ENCODE data around the gene PDILT. TPM values are rescaled to one million over a fixed set of nuclear protein-coding genes. Genes with fewer than 3 reads are reported as not detected.

The PDILT gene
- total RNA-seq, 1 experiment from 2014 or later, result not detected

- no peak for DNase-seq
- Histone ChIP-seq H3K27ac (no peak overlapping the region), H3K4me1 (replicated peaks; ENCODE audit: insufficient read depth) (no peaks in the 10 kb centered on the region), H4K20me1 (ENCODE audit: insufficient read depth) (no peaks in the 10 kb centered on the region), H3F3A (ENCODE audit: insufficient read depth, low read depth) (no peaks in the 10 kb centered on the region), H3K36me3 (ENCODE audit: low read depth) (no peaks in the 10 kb centered on the region), H3K9me3 (ENCODE audit: insufficient read depth, low read depth) (no peaks in the 10 kb centered on the region), H3K9me2 (ENCODE audit: insufficient read depth) (no peaks in the 10 kb centered on the region), H3K27me3 (ENCODE audit: insufficient read depth, low read depth) (peaks cover 49% of the 10 kb centered on the region), H3K79me2 (ENCODE audit: low read depth) (no peaks in the 10 kb centered on the region), H2AFZ (no peak overlapping the region), H3K4me2 (no peak overlapping the region), H3K4me3 (no peak overlapping the region)
- CTCF ChIA-PET, result no interaction called here
- POLR2A ChIA-PET (ENCODE audit: unreplicated experiment), result no interaction called here
- no TSS peak for BruUV-seq (replicated peaks)
- TF ChIP-seq EZH2 (IDR thresholded peaks at IDR 0.05; ENCODE audit: low read depth) (no peak), CTCF (conservative IDR thresholded peaks at IDR 0.05) (no peak)
- intact Hi-C loops (cut with micrococcal nuclease; ENCODE audit: unreplicated experiment), result no loop called here
Observed at GRCh38 chr16:20401066-20401465, 3.5 kb downstream of the PDILT start.

- intact Hi-C loops (cut with micrococcal nuclease; ENCODE audit: unreplicated experiment), result no loop called here
- no peak for TF ChIP-seq EZH2 (IDR thresholded peaks at IDR 0.05; ENCODE audit: low read depth)
- TF ChIP-seq CTCF (conservative IDR thresholded peaks at IDR 0.05), result no peak
- POLR2A ChIA-PET (ENCODE audit: unreplicated experiment), result no interaction called here
Observed at GRCh38 chr16:20399185-20399584, 5.4 kb downstream of the PDILT start.

GRCh38 chr16:20398603-20399002 is 5.9 kb downstream of the PDILT start:
- intact Hi-C loops (cut with micrococcal nuclease; ENCODE audit: unreplicated experiment), result no loop called here
- H4K20me1 ChIP-seq (ENCODE audit: insufficient read depth), result no peaks in the 10 kb centered on the region
- no peaks in the 10 kb centered on the region for H3F3A ChIP-seq (ENCODE audit: insufficient read depth, low read depth)
- no TSS peak for BruUV-seq (replicated peaks)
- H3K36me3 ChIP-seq (ENCODE audit: low read depth), result no peaks in the 10 kb centered on the region
- H3K4me1 ChIP-seq (replicated peaks; ENCODE audit: insufficient read depth), result no peaks in the 10 kb centered on the region
- H3K27ac ChIP-seq, result no peak overlapping the region
- H3K4me3 ChIP-seq, result no peak overlapping the region
- H3K9me2 ChIP-seq (ENCODE audit: insufficient read depth), result no peaks in the 10 kb centered on the region
- ChIA-PET POLR2A (ENCODE audit: unreplicated experiment) (no interaction called here), CTCF (no interaction called here)
- TF ChIP-seq EZH2 (IDR thresholded peaks at IDR 0.05; ENCODE audit: low read depth), result no peak
- no peak for TF ChIP-seq CTCF (conservative IDR thresholded peaks at IDR 0.05)
- H3K4me2 ChIP-seq, result no peak overlapping the region
- no peaks in the 10 kb centered on the region for H3K9me3 ChIP-seq (ENCODE audit: insufficient read depth, low read depth)
- H3K27me3 ChIP-seq (ENCODE audit: insufficient read depth, low read depth), result peaks cover 27% of the 10 kb centered on the region
- H2AFZ ChIP-seq, result no peak overlapping the region
- no peak for DNase-seq
- H3K79me2 ChIP-seq (ENCODE audit: low read depth), result no peaks in the 10 kb centered on the region

More at GRCh38 chr16:20399185-20399584, 5.4 kb downstream of the PDILT start:
- Histone ChIP-seq H3F3A (ENCODE audit: insufficient read depth, low read depth) (no peaks in the 10 kb centered on the region), H3K36me3 (ENCODE audit: low read depth) (no peaks in the 10 kb centered on the region), H2AFZ (no peak overlapping the region), H3K27me3 (ENCODE audit: insufficient read depth, low read depth) (peaks cover 31% of the 10 kb centered on the region), H3K79me2 (ENCODE audit: low read depth) (no peaks in the 10 kb centered on the region), H3K27ac (no peak overlapping the region), H3K4me3 (no peak overlapping the region), H3K4me2 (no peak overlapping the region), H3K9me2 (ENCODE audit: insufficient read depth) (no peaks in the 10 kb centered on the region), H3K4me1 (replicated peaks; ENCODE audit: insufficient read depth) (no peaks in the 10 kb centered on the region), H4K20me1 (ENCODE audit: insufficient read depth) (no peaks in the 10 kb centered on the region), H3K9me3 (ENCODE audit: insufficient read depth, low read depth) (no peaks in the 10 kb centered on the region)
- CTCF ChIA-PET, result no interaction called here
- no peak for DNase-seq
- no TSS peak for BruUV-seq (replicated peaks)
